Common myeloid progenitor, CD34-positive (primary cell): ENCODE results near the gene YIF1B.

Experiments
- CTCF ChIA-PET: fragments of 350-600 bp; sonication (Branson Sonifier 250); formaldehyde crosslinking; loops from one replicate; lab custom pipeline; 2021; ENCODE audit warnings: antibody characterized with exemption; lab: Charles Lee
- POLR2A ChIA-PET: fragments of 350-600 bp; sonication (Branson Sonifier 250); formaldehyde crosslinking; loops from one replicate; lab custom pipeline; 2021; ENCODE audit warnings: antibody characterized with exemption; lab: Charles Lee
- DNase-seq, 3 donors: peaks; one replicate each; pipeline versions ENCODE4 v3.0.0 to v3.0.0-alpha.2; 2013
- H3K27ac ChIP-seq, 2 experiments: 1 replicate in 1 of 2; 2 replicates in 1 of 2; pipeline ENCODE4 v1.7.0; 2013; ENCODE audit warnings: inconsistent platforms in 2 of 2, low read length in 2 of 2, mild to moderate bottlenecking in 2 of 2, low read depth in 1 of 2, moderate library complexity in 1 of 2; ENCODE audit not compliant: severe bottlenecking in 2 of 2, insufficient read depth in 1 of 2, poor library complexity in 1 of 2
- H3K27me3 ChIP-seq, 5 experiments: replicated peaks in 2 of 5; 1 replicate in 3 of 5; 2 replicates in 2 of 5; pipeline versions ENCODE4 v1.6.1 to v1.7.0; 2013; ENCODE audit warnings: low read length in 4 of 5, mild to moderate bottlenecking in 2 of 5, moderate library complexity in 2 of 5, inconsistent platforms in 1 of 5; ENCODE audit not compliant: insufficient read depth in 5 of 5, control insufficient read depth in 4 of 5
- H3K36me3 ChIP-seq, 4 experiments: 1 replicate in 2 of 4; 2 replicates in 2 of 4; pipeline versions ENCODE4 v1.6.1 to v1.7.0; 2013; ENCODE audit warnings: low read length in 3 of 4, control low read depth in 1 of 4, mild to moderate bottlenecking in 1 of 4; ENCODE audit not compliant: control insufficient read depth in 4 of 4, insufficient read depth in 4 of 4
- H3K4me1 ChIP-seq, 4 experiments: 1 replicate in 3 of 4; 2 replicates in 1 of 4; pipeline versions ENCODE4 v1.6.1 to v1.7.1; 2013; ENCODE audit warnings: low read length in 3 of 4, mild to moderate bottlenecking in 3 of 4, control low read depth in 1 of 4, inconsistent platforms in 1 of 4, moderate library complexity in 1 of 4; ENCODE audit not compliant: control insufficient read depth in 4 of 4, insufficient read depth in 4 of 4; ENCODE audit errors: control extremely low read depth in 1 of 4
- H3K4me3 ChIP-seq, 7 experiments: 1 replicate in 4 of 7; 2 replicates in 3 of 7; pipeline versions ENCODE4 v1.5.1 to v1.7.0; 2013; ENCODE audit warnings: mild to moderate bottlenecking in 7 of 7, low read length in 6 of 7, moderate library complexity in 6 of 7, inconsistent platforms in 2 of 7, low read depth in 2 of 7, control low read depth in 1 of 7; ENCODE audit not compliant: insufficient read depth in 4 of 7, control insufficient read depth in 1 of 7; ENCODE audit errors: extremely low read depth in 1 of 7
- H3K9me3 ChIP-seq, 5 experiments: 1 replicate in 4 of 5; 2 replicates in 1 of 5; pipeline versions ENCODE4 v1.6.1 to v1.7.1; 2013; ENCODE audit warnings: low read length in 4 of 5, mild to moderate bottlenecking in 2 of 5, inconsistent platforms in 1 of 5, low read depth in 1 of 5, moderate library complexity in 1 of 5; ENCODE audit not compliant: control insufficient read depth in 4 of 5, insufficient read depth in 2 of 5; ENCODE audit errors: control extremely low read depth in 1 of 5
- WGBS: methylation state at CpG from one replicate; pipeline ENCODE4 v1.1.5; 2013; ENCODE audit not compliant: insufficient coverage; 5-methylcytosine and 5-hydroxymethylcytosine counted together

Gene YIF1B

DNA sequence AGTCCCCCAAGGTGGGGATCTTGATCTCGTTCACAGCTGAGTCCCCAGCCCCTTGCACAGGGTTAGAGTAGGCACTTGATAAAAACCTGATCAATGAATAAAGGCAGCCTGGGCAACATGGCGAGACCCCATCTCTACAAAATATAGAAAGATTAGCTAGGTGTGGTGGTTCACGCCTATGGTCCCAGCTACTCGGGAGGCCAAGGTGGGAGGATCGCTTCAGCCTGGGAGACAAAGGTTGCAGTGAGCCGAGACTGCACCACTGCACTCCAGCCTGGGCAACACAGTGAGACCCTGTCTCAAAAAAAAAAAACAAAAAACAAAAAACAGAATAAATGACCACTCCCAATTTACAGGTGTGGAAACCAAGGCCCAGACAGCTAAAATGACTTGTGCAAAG, 4.8 kb downstream of the YIF1B start:
- Histone ChIP-seq H3K36me3 (peaks cover 0 to 27% (median 17%) of the 10 kb centered on the region in 4 experiments), H3K4me1 (peaks cover 0 to 24% (median 7%) of the 10 kb centered on the region in 4 experiments), H3K9me3 (no peaks in the 10 kb centered on the region), H3K4me3 (no peak overlapping the region), H3K27me3 (no peaks in the 10 kb centered on the region), H3K27ac (no peak overlapping the region)
- POLR2A ChIA-PET: no interaction called here
- DNase-seq: no peak
- WGBS: 100% methylated on average over 2 of the region's 6 CpGs
- CTCF ChIA-PET: interaction anchor here (0.9 to 2.8 kb wide), 5 partner anchors 12 to 66 kb away, joined by 3 to 8 read pairs (median 4); no protein-coding TSS in a partner anchor

DNA sequence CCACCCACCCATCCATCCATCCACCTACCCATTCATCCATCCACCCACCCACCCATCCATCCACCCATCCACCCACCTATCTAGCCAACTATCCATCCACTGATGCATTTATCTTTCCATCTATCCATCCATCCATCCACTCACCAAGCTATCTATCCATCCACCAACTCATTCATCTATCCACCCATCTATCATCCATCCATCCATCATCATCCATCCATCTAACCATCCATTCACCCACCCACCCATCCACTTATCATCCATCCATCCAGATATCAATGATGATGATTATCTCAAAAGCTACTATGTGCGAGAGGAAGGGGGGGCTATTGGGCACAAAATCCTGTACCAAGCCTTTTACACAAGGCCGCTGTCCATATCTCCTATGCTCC, 5.5 kb downstream of the YIF1B start:
- ChIA-PET CTCF (interaction anchor here (0.9 to 2.8 kb wide), 3 partner anchors 11 to 65 kb away, joined by 3 to 8 read pairs (median 3); no protein-coding TSS in a partner anchor), POLR2A (no interaction called here)
- peaks cover 0 to 32% (median 18%) of the 10 kb centered on the region in 4 experiments for H3K36me3 ChIP-seq
- DNase-seq: no peak
- no peak overlapping the region for H3K4me3 ChIP-seq
- no peaks in the 10 kb centered on the region for H3K27me3 ChIP-seq
- peaks cover 0 to 21% (median 4%) of the 10 kb centered on the region in 4 experiments for H3K4me1 ChIP-seq
- H3K27ac ChIP-seq: no peak overlapping the region
- 100% methylated on average over 1 of the region's 2 CpGs for WGBS
- H3K9me3 ChIP-seq: no peaks in the 10 kb centered on the region

DNA sequence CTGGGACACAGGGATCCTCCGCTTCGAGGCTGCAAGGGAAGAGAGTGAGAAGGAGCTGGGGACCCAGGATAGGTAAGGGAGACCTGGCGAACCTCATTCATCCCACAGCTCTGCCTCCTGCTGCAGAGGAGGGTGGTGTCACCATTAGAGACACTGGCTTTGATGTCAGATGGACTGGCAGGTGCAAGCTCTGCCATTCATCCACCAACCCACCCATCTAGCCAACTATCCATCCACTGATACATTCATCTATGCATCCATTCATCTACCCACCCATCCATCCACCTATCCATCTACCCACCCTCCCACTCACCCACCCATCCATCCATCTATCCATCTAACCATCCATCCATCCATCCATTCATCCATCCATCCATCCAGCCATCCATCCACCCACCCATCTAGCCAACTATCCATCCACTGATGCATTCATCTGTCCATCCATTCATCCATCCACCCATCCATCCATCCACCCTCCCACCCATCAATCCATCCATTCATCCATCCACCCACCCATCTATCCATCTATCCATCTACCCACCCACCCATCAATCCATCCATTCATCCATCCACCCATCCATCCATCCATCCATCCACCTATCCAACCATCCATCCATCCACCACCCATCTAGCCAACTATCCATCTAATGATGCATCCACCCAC, 6.0 kb downstream of the YIF1B start:
- 97% methylated on average over 3 of the region's 3 CpGs for WGBS
- Histone ChIP-seq H3K4me1 (peaks cover 0 to 16% (median under 1%) of the 10 kb centered on the region in 4 experiments), H3K27me3 (no peaks in the 10 kb centered on the region), H3K36me3 (peaks cover 0 to 36% (median 18%) of the 10 kb centered on the region in 4 experiments), H3K4me3 (no peak overlapping the region), H3K27ac (no peak overlapping the region), H3K9me3 (no peaks in the 10 kb centered on the region)
- POLR2A ChIA-PET: no interaction called here
- CTCF ChIA-PET: interaction anchor here (1.2 to 2.8 kb wide), 3 partner anchors 11 to 65 kb away, joined by 3 to 8 read pairs (median 3); no protein-coding TSS in a partner anchor
- no peak for DNase-seq

DNA sequence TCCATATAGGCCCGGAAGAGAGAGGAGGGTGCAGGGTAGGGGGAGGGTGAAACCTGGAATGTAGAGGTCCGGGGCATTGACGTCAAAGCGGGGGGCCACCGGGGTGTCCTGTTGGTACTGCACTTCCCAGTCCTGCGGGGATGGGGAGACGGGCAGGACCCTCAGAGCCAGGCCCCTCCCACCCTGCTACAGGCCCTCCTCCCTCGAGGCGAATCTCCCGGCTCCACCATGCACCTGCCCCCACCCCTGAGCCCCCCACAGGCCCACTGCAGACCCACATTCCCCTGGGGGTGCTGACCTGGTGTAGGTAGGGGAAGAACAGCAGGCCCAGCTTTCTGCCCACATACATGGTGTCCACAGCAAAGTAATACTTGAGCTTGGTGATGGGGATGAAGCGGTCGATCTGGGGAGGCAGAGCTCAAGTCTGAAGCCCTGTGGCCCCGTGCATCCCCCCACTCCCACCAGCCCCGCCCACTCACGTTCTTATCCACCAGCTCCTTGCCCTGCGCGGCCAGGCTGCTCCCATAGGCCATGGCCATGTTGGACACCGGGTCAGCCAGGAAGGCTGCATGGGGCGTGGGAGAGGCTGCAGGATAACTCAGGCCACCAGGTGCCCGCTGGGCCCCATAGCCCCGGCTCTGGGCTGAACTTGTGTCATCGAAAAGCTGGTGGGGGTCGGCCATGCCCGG, 6.7 kb downstream of the YIF1B start:
- ChIA-PET CTCF (interaction anchor here (1.2 to 2.8 kb wide), 2 partner anchors 28 to 64 kb away, joined by 3 to 8 read pairs; no protein-coding TSS in a partner anchor), POLR2A (no interaction called here)
- no peaks in the 10 kb centered on the region for H3K9me3 ChIP-seq
- peaks cover 0 to 38% (median 18%) of the 10 kb centered on the region in 4 experiments for H3K36me3 ChIP-seq
- 97% methylated on average over 20 of the region's 24 CpGs for WGBS
- H3K4me1 ChIP-seq: peaks cover 0 to 15% (median 1%) of the 10 kb centered on the region in 4 experiments
- H3K27me3 ChIP-seq: no peaks in the 10 kb centered on the region
- H3K4me3 ChIP-seq: no peak overlapping the region
- DNase-seq: no peak
- H3K27ac ChIP-seq: no peak overlapping the region

GRCh38 chr19:38308006-38308766, 7.6 kb downstream of the YIF1B start:
- Histone ChIP-seq H3K4me1 (peaks cover 0 to 15% (median 8%) of the 10 kb centered on the region in 4 experiments), H3K27me3 (no peaks in the 10 kb centered on the region), H3K36me3 (peaks cover 0 to 38% (median 18%) of the 10 kb centered on the region in 4 experiments), H3K9me3 (no peaks in the 10 kb centered on the region), H3K4me3 (no peak overlapping the region), H3K27ac (no peak overlapping the region)
- DNase-seq: no peak
- 98% methylated on average over 6 of the region's 12 CpGs for WGBS
- ChIA-PET CTCF (no interaction called here), POLR2A (no interaction called here)

GRCh38 chr19:38307597-38307996, 8.2 kb downstream of the YIF1B start:
- H3K9me3 ChIP-seq: peaks cover 0 to 1% (median 0%) of the 10 kb centered on the region in 5 experiments
- peaks cover 0 to 38% (median 18%) of the 10 kb centered on the region in 4 experiments for H3K36me3 ChIP-seq
- H3K27me3 ChIP-seq: no peaks in the 10 kb centered on the region
- no peak overlapping the region for H3K27ac ChIP-seq
- DNase-seq: no peak
- no peak overlapping the region for H3K4me3 ChIP-seq
- WGBS: 96% methylated on average over 8 of the region's 8 CpGs
- POLR2A ChIA-PET: no interaction called here
- peaks cover 0 to 13% (median 8%) of the 10 kb centered on the region in 4 experiments for H3K4me1 ChIP-seq
- CTCF ChIA-PET: no interaction called here
